K562 (cell line): ENCODE data around the gene NDUFB5. TPM values are rescaled to one million over a fixed set of nuclear protein-coding genes. Genes with fewer than 3 reads are reported as not detected.

Experiments used
- ARID4B ChIP-seq: sonication (generic); formaldehyde crosslinking; IDR thresholded peaks from 2 replicates; pipeline ENCODE4 v1.8.0; 2022; ENCODE audit warnings: mild to moderate bottlenecking, missing genetic modification reagents
- BHLHE40 ChIP-seq: IDR thresholded peaks from 2 replicates; pipeline ENCODE4 v1.6.1; 2011; ENCODE audit warnings: low read length, improper control_type of control experiment
- KDM5B ChIP-seq: fragments of 200-600 bp; sonication (generic); IDR thresholded peaks from 2 replicates; pipeline ENCODE4 v1.6.1; 2012; ENCODE audit warnings: low read depth, mild to moderate bottlenecking, moderate library complexity, low read length, control low read depth, inconsistent platforms; ENCODE audit not compliant: insufficient replicate concordance
- L3MBTL2 ChIP-seq: fragments of 450-650 bp; IDR thresholded peaks from 2 replicates; pipeline ENCODE4 v1.6.1; 2016; ENCODE audit warnings: mild to moderate bottlenecking, moderate library complexity
- MAX ChIP-seq: sonication (generic); formaldehyde crosslinking; IDR thresholded peaks from 2 replicates; pipeline ENCODE4 v1.9.0; 2022; ENCODE audit warnings: mild to moderate bottlenecking, missing genetic modification reagents
- MGA ChIP-seq: fragments of 450-650 bp; IDR thresholded peaks from 2 replicates; pipeline ENCODE4 v1.6.1; 2016; ENCODE audit warnings: mild to moderate bottlenecking, moderate library complexity
- RAD21 ChIP-seq, 2 experiments: fragments of 250-450 bp in 1 of 2; fragments of 450-650 bp in 1 of 2; sonication (Bioruptor Pico) in 1 of 2; formaldehyde crosslinking in 1 of 2; IDR thresholded peaks in 1 of 2; conservative IDR thresholded peaks in 1 of 2; 2 replicates each; pipeline versions ENCODE4 v1.4.0 to v1.8.0; 2020 to 2022; ENCODE audit warnings: mild to moderate bottlenecking in 2 of 2, moderate library complexity in 1 of 2
- WHSC1 ChIP-seq: IDR thresholded peaks from one replicate; pipeline ENCODE4 v1.6.1; 2012; ENCODE audit warnings: low read length, control low read depth, inconsistent platforms
- YY1 ChIP-seq, 3 experiments: IDR thresholded peaks; 2 replicates each; pipeline ENCODE4 v1.6.1; 2011; ENCODE audit warnings: low read length in 2 of 3, mild to moderate bottlenecking in 2 of 3, moderate library complexity in 2 of 3, borderline replicate concordance in 1 of 3, control low read depth in 1 of 3, low read depth in 1 of 3; ENCODE audit not compliant: insufficient read depth in 3 of 3, insufficient replicate concordance in 2 of 3, control insufficient read depth in 1 of 3, insufficient read length in 1 of 3; ENCODE audit errors: extremely low read depth in 1 of 3
- polyA plus RNA-seq, 8 experiments: library from polyadenylated mRNA; depleted of rRNA in 4 of 8; stranded (reverse) in 5 of 8; unstranded in 3 of 8; fragments of >200 nt; fragmentation: Nextera tagmentation in 2 of 8; fragmentation: Illumina TruSeq in 1 of 8; extraction: Ambion mirVana in 2 of 8; extraction: Trizol in 1 of 8; gene quantifications; 2 replicates each; pipeline versions ENCODE4 v1.2.1 to v1.2.3, GENCODE V29; 2011 to 2014; ENCODE audit warnings: inconsistent platforms in 1 of 8, missing spikeins in 1 of 8
- total RNA-seq, 7 experiments: library from RNA; depleted of rRNA in 6 of 7; stranded (reverse); fragments of >200 nt in 6 of 7; fragmentation: Illumina TruSeq in 2 of 7; extraction: Trizol in 2 of 7; gene quantifications; 2 replicates each; pipeline versions ENCODE4 v1.2.1 to v1.2.3, GENCODE V29; 2011 to 2021; ENCODE audit warnings: low replicate concordance in 1 of 7

NDUFB5 gene
- total and polyA plus RNA-seq, 9 of the 15 experiments (the other 6 are each of a cell fraction or from before 2014, with no cell fraction given), result 128 to 466 (median 176) TPM

- TF ChIP-seq MGA (peak; percentile 42; the same call in 1 of the 2 replicates), KDM5B (peak; percentile 64), L3MBTL2 (peak; percentile 61), ARID4B (CRISPR knock-in tag) (0 out of 2 replicates have a peak, but pooled peaks have one; percentile 49), YY1 (IDR thresholded peaks at IDR 0.05; ENCODE audit: borderline replicate concordance in 1 of 3, control insufficient read depth in 1 of 3, extremely low read depth in 1 of 3, insufficient read depth in 3 of 3, insufficient read length in 1 of 3, insufficient replicate concordance in 2 of 3, low read depth in 1 of 3, low read length in 2 of 3) (peak in 2 of 3 experiments; percentile 30 to 52), WHSC1 (no peak), MAX (CRISPR knock-in tag) (peak; percentile 19; the same call in 1 of the 2 replicates), BHLHE40 (peak; percentile 79), RAD21 (CRISPR knock-in tag; conservative IDR thresholded peaks at IDR 0.05 in 1 of 2, IDR thresholded peaks at IDR 0.05 in 1 of 2) (peak in 1 of 2 experiments; percentile 35; a peak in 2 of 4 replicates)
These were observed 48.7 kb downstream of the NDUFB5 start (continued) for GRCh38 chr3:179653096-179653797.
